IPS-18a (cell line): ENCODE data around the gene MSH5.

Source experiments
- H3K27ac ChIP-seq: one replicate; pipeline ENCODE4 v1.5.1; 2013; ENCODE audit warnings: low read length
- H3K27me3 ChIP-seq: one replicate; pipeline ENCODE4 v1.6.1; 2013; ENCODE audit warnings: mild to moderate bottlenecking, low read length; ENCODE audit not compliant: control insufficient read depth, insufficient read depth
- H3K36me3 ChIP-seq: one replicate; pipeline ENCODE4 v1.6.1; 2013; ENCODE audit warnings: low read depth, low read length; ENCODE audit not compliant: control insufficient read depth
- H3K4me1 ChIP-seq: one replicate; pipeline ENCODE4 v1.6.1; 2013; ENCODE audit warnings: low read depth, low read length; ENCODE audit not compliant: control insufficient read depth
- H3K4me3 ChIP-seq: one replicate; pipeline ENCODE4 v1.5.1; 2013; ENCODE audit warnings: low read length
- H3K9ac ChIP-seq: one replicate; pipeline ENCODE4 v1.6.1; 2013; ENCODE audit warnings: mild to moderate bottlenecking, low read length, moderate library complexity
- H3K9me3 ChIP-seq: one replicate; pipeline ENCODE4 v1.6.1; 2013; ENCODE audit warnings: low read depth, low read length; ENCODE audit not compliant: control insufficient read depth

The MSH5 gene

DNA sequence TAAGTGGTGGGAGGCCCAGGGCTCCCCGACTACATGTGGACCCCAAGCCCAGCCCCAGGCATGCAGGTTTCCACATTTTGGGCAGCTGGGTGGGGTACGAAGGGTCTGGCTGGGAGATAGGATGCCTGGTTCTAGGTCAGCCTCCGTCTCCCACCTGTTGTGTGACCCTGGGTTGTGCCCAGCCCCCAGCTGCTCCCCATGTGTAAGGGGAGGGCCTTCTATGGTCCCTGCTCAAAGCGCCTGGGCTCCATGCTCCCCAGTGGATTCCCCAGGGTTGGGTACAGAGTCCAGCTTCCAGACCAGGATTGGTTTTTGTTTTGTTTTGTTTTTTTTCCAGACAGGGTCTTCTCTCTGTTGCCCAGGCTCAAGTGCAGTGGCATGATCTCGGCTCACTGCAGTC is 38.4 kb downstream of the MSH5 start:
- Histone ChIP-seq H3K36me3 (peaks cover 50% of the 10 kb centered on the region), H3K4me1 (no peaks in the 10 kb centered on the region), H3K27ac (no peak overlapping the region), H3K4me3 (no peak overlapping the region), H3K9me3 (no peaks in the 10 kb centered on the region), H3K27me3 (no peaks in the 10 kb centered on the region), H3K9ac (no peak overlapping the region)

DNA sequence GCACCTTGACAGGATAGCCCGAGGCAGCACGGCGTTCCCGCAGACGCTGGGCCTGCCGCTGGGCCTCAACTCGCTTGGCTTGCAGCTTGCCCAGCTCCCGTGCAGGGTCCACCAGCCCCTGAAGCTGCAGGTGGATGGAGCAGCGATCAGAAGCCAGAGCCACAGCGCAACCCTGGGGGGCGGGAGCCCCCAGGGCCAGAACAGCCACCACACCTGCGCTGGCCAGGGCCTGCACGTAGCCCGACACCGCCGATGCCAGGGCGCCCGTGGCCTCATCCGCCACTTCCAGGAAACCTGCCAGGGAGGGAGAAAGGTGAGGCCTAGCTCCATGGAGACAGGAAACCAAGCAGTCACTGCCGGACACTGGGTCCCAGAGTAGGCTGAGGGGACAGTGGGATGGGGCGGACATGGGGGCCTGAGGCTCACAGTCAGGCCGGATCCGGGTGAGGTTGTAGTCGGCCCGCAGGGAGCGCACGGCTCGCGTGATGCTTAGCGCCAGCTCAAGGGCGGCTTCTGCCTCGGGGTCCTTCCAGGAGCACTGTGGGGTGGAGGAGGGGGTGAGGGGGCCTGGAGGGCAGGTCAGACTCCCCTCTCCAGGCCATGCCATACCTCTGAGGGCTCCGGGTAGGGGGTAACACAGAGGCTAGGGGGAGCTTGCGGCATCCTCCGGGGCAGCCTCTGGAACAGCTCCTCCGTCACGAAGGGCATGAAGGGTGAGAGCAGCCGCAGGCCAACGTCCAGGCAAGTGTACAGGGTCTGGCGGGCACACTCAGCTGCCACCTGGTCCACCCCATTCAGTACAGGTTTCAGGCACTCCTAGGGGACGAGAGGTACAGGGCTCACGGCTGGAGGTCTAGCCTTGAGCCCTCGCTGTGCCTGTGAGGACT is 39.4 kb downstream of the MSH5 start:
- H3K9ac ChIP-seq: no peak overlapping the region
- peaks cover 56% of the 10 kb centered on the region for H3K36me3 ChIP-seq
- no peak overlapping the region for H3K27ac ChIP-seq
- H3K27me3 ChIP-seq: no peaks in the 10 kb centered on the region
- no peak overlapping the region for H3K4me3 ChIP-seq
- no peaks in the 10 kb centered on the region for H3K9me3 ChIP-seq
- no peaks in the 10 kb centered on the region for H3K4me1 ChIP-seq

GRCh38 chr6:31779908-31780307 is 40.1 kb downstream of the MSH5 start:
- Histone ChIP-seq H3K4me3 (no peak overlapping the region), H3K9ac (no peak overlapping the region), H3K4me1 (no peaks in the 10 kb centered on the region), H3K27ac (no peak overlapping the region), H3K27me3 (no peaks in the 10 kb centered on the region), H3K36me3 (peaks cover 62% of the 10 kb centered on the region), H3K9me3 (no peaks in the 10 kb centered on the region)

DNA sequence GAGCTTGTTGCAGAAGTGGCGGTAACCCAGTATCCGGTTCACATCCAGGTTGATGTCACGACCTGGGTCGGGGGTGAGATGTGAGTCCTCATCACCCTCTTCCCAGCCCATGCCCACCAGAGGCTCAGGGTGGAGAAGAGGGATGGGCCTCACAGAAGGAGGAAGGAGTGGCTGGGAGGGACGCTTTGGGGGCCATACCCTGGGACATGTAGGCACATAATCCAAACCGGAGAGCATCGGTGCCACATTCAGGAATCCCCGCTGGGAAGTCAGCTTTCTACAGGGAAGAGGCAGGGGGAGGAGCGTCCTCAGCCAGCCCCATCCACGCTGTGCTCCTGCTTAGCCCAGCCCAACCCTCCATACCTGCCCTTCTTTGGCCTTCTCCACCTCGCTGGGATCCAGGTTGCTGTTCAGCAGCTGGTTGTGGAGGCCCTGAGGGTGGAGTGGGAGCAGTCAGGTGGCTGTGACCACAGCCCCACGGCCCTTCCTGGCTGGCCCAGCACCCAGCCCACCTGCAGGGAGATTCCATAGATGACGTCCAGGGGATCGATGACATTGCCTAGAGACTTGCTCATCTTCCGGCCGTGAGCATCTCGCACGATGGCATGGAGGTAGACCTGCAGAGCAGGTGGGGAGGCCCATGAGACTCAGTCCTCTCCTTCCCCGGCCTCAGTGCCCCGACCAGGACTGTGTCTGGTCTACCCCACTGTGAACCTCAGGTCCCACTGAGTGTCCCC is 40.9 kb downstream of the MSH5 start:
- no peaks in the 10 kb centered on the region for H3K27me3 ChIP-seq
- no peak overlapping the region for H3K9ac ChIP-seq
- H3K4me3 ChIP-seq: no peak overlapping the region
- H3K36me3 ChIP-seq: peaks cover 70% of the 10 kb centered on the region
- no peaks in the 10 kb centered on the region for H3K9me3 ChIP-seq
- H3K4me1 ChIP-seq: no peaks in the 10 kb centered on the region
- no peak overlapping the region for H3K27ac ChIP-seq

DNA sequence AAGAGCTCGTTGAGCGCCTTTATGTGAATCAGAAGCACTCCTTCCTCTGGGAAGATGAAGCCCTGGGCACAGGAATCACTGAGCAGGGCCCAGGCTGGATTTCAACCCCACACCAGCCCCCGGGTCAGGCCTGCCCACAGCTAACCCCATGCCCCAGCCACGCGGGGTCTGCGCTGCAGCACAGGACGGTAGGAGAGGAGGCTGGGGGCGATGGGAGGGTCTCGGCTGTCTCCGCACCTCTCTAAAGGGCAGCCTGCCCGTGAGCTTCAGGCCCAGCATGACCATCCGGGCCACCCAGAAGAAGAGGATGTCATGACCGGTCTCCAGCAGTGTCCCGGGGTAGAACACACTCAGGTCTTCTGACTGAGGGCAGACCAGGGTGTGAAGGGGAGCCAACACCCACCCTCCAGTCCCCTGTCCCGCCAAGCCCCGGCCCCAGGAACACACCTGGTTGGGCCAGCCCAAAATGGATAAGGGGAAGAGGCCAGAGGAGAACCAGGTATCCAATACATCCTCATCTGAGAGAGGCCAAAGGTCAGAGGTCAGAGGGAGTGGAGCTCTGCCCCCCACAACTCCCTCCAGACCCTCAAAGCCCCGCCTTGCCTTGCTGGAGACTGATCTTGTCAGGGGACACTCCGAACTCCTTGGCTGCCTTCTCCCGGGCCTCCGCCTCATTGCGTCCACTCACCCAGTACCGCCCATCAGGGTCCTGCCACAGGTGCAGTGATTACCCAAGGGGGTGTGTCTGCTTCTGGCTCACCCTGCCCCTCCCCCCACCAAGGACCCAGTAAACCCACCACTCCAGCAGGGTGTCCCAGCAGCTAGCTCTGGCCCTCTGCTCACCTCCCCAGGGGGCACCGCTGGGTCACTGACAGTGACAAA is 41.7 kb downstream of the MSH5 start:
- Histone ChIP-seq H3K4me3 (no peak overlapping the region), H3K4me1 (no peaks in the 10 kb centered on the region), H3K9me3 (no peaks in the 10 kb centered on the region), H3K27me3 (no peaks in the 10 kb centered on the region), H3K36me3 (peaks cover 71% of the 10 kb centered on the region), H3K27ac (no peak overlapping the region), H3K9ac (no peak overlapping the region)

GRCh38 chr6:31782126-31782855 is 42.5 kb downstream of the MSH5 start:
- Histone ChIP-seq H3K27me3 (no peaks in the 10 kb centered on the region), H3K36me3 (peaks cover 74% of the 10 kb centered on the region), H3K27ac (no peak overlapping the region), H3K9ac (no peak overlapping the region), H3K4me1 (no peaks in the 10 kb centered on the region), H3K4me3 (no peak overlapping the region), H3K9me3 (no peaks in the 10 kb centered on the region)

DNA sequence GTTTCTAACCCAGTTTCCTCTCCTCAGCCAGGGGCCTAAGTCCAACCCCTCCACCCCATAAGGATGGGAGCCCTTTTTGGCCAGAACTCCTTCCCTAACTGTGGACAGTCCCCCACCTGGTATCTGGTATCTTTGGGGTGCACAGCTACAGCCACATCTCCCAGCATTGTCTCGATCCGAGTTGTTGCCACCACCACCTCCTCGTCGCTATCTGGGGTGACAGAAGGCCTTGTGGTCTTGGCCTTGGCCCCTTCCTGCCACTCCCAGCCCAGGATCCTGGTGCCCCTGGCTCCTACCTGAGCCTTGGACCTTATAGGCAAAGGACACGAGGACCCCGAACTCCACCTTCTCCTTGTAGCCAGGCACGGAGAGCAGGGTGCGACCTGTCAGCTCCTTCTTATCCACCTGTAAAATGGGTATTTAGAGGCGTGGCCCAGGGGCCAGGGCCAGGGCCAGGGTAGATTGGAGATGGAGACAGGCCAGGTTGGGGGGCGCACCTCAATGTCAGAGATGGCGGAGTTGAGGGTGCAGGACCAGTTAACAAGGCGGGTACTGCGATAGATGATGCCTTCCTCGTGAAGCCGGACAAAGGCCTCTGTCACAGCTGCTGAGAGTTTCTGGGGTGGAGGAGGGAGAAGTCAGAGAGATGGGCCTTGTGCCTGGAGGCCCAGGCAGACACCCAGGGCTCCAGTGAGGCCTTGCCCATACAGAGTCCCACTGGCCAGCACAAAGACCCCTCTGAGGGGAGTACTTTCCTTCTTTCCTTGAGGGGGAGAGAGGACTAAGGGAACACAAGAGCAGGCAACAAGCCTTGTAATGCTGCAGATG is 44.5 kb downstream of the MSH5 start:
- H3K4me1 ChIP-seq: no peaks in the 10 kb centered on the region
- H3K9me3 ChIP-seq: no peaks in the 10 kb centered on the region
- no peak overlapping the region for H3K27ac ChIP-seq
- no peak overlapping the region for H3K4me3 ChIP-seq
- H3K36me3 ChIP-seq: peaks cover 60% of the 10 kb centered on the region
- H3K9ac ChIP-seq: no peak overlapping the region
- H3K27me3 ChIP-seq: no peaks in the 10 kb centered on the region

- Histone ChIP-seq H3K27ac (no peak overlapping the region), H3K36me3 (peaks cover 57% of the 10 kb centered on the region), H3K9me3 (no peaks in the 10 kb centered on the region), H3K4me1 (no peaks in the 10 kb centered on the region), H3K27me3 (no peaks in the 10 kb centered on the region), H3K9ac (no peak overlapping the region), H3K4me3 (no peak overlapping the region)
Measured at GRCh38 chr6:31785475-31785874, 45.7 kb downstream of the MSH5 start.

DNA sequence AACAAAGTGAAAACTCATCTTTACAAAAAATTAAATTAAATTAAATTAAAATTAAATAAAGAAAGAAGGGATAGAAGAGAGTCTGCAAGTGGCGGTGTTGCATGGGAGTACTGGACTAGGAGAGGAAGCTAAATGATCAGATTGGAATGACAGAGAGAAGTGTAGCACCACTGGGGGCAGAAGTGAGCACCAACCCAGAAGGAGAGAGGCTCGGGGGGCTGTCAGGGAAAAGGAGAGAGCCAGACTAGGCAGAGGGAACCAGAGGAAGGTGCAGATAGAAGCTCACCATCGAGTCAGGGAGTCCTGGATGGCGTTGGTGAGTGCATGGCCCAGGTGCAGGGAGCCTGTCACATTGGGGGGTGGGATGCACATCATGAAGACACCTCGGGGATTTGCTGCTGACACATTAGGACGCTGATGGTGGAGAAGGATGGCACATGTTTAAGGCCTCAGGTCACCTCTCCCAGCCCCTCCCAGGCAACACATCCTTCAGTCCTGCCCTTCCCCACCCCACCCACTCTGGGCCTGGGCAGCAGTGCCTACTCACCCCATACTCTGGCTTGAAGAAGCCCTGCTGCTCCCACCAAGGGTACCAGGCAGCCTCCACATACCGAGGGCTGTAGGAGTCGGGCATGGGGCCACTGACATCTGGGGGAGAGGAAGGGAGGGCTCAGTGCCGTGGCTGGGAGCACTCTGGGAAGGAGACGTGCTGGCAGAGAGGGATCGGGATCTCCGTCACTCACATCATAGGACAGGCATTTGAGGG is 51.7 kb downstream of the MSH5 start:
- Histone ChIP-seq H3K4me1 (peaks cover 5% of the 10 kb centered on the region), H3K27ac (no peak overlapping the region), H3K9ac (no peak overlapping the region), H3K4me3 (no peak overlapping the region), H3K27me3 (no peaks in the 10 kb centered on the region), H3K9me3 (no peaks in the 10 kb centered on the region), H3K36me3 (peaks cover 33% of the 10 kb centered on the region)

DNA sequence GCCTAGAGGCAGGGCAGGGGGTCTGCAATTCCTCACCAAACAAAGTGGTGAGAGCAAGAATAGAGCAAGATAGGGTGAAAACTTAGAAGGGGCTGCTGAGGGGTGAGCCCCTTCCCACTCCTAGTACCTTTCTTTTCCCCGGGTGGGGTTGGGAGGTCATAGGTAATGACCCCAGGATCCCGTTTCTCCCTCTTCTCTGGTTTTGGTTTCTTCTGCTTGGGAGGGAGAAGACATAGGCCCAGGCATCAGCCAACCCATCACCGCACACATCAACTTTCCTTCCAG is 52.2 kb downstream of the MSH5 start:
- Histone ChIP-seq H3K36me3 (peaks cover 29% of the 10 kb centered on the region), H3K9ac (no peak overlapping the region)

More for the DNA sequence above, 52.2 kb downstream of the MSH5 start:
- Histone ChIP-seq H3K27me3 (no peaks in the 10 kb centered on the region), H3K4me3 (no peak overlapping the region), H3K9me3 (no peaks in the 10 kb centered on the region), H3K4me1 (peaks cover 5% of the 10 kb centered on the region), H3K27ac (no peak overlapping the region)
